PFSK-1 (cell line): Measurements from ENCODE around the gene PPM1H.

Experiments
- SIN3A ChIP-seq: IDR thresholded peaks from 2 replicates; pipeline ENCODE4 v1.6.1; 2012; ENCODE audit warnings: mild to moderate bottlenecking, low read length, moderate library complexity, borderline replicate concordance; ENCODE audit not compliant: insufficient read depth
- TAF1 ChIP-seq: IDR thresholded peaks from 2 replicates; pipeline ENCODE4 v1.6.1; 2012; ENCODE audit warnings: low read length, control low read depth, borderline replicate concordance; ENCODE audit not compliant: insufficient read depth

DNA sequence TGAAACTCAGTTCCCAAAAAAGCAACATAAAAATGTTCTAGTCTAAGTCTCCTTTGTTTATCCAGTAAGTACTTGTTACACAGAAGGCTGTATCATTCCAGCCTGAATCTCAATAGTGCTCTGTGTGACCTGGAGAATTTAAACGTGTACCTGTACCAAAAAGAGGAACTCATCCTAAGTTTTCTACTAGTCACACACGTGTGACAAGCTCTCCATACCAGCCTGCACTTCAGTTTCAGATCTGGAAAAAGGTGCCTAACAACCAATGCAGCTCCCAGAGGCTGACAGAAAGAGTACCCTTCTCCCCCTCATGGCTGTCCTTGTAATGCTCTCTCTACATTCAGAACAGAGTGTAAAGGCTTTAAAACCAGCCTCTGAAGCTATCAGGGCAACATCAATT, 27.4 kb downstream of the PPM1H start:
- TF ChIP-seq SIN3A (no peak), TAF1 (no peak)
